ENCODE results near the gene SLC22A17. TPM values are rescaled to one million over a fixed set of nuclear protein-coding genes. Genes with fewer than 3 reads are reported as not detected.
A peak's percentile ranks its signal among the peaks of the same experiment; 100 is the strongest.

SLC22A17 gene
- total and polyA plus RNA-seq, 2 of the 8 experiments (the other 6 are each of a cell fraction or from before 2014, with no cell fraction given) = 43.0 to 49.0 TPM

DNA sequence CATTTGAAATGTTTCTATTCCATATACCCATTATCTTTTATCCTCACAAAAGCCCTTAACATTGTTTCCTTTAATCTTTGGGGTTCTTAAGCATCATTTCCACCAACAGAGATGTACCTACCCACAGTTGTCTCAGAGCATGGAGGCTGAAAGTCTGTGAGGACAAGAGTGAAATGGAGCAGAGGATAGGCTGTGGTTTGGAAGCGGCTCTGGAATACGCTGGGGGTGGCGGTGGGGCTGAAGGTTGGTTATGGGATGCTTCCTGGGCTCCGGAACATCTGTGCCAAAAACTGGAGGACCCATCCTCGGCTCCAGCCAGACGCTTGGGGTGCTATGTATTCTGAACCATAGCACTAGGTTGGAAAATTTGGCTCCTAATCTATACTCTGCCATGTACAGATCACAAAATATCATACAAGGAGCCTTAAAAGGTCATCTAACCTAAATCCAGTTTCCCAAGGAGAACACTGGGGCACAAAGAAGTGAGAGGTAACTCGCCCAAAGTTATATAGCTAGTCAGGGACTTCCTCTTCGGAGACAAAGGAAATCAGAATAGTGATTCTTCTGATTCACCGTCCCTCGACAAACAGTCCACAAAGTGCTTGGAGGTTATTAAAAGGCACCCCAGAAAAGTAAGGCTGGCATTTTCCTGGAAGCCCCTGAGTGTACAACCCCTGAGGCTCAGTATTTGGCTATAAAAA, 52.6 kb downstream of the SLC22A17 start:
- Histone ChIP-seq H4K8ac (ENCODE audit: extremely low read depth, insufficient read depth, low read length) (no peak overlapping the region), H3K4me2 (ENCODE audit: insufficient read depth in 1 of 2, low read depth in 2 of 2, low read length in 2 of 2) (peak overlapping the region; percentile 82 to 96; a peak in 3 of 4 replicates), H3K4ac (replicated peaks; ENCODE audit: insufficient read length, low read depth, low read length) (no peak overlapping the region), H3K23ac (ENCODE audit: insufficient read length) (no peak overlapping the region), H2BK12ac (ENCODE audit: low read depth, low read length) (no peak overlapping the region), H3K18ac (ENCODE audit: extremely low read depth, low read length) (no peak overlapping the region), H2BK120ac (replicated peaks; ENCODE audit: low read depth, low read length) (no peak overlapping the region), H3K27me3 (replicated peaks in 1 of 4; ENCODE audit: control insufficient read depth in 3 of 4, extremely low read depth in 1 of 4, insufficient read depth in 3 of 4, low read length in 3 of 4) (peaks cover 17 to 56% (median 47%) of the 10 kb centered on the region in 4 experiments), H3K23me2 (ENCODE audit: low read depth, low read length) (peaks cover 15% of the 10 kb centered on the region), H3K4me1 (replicated peaks in 1 of 4; ENCODE audit: control insufficient read depth in 3 of 4, insufficient read depth in 4 of 4, low read length in 3 of 4) (peaks cover 0 to 7% (median 1%) of the 10 kb centered on the region in 4 experiments; a peak in 3 of 7 replicates), H3K9ac (replicated peaks in 1 of 4; ENCODE audit: extremely low read depth in 1 of 4, low read depth in 3 of 4, low read length in 3 of 4) (no peak overlapping the region; a peak in 2 of 7 replicates), H2BK20ac (ENCODE audit: low read length) (no peak overlapping the region), H3K4me3 (ENCODE audit: extremely low read depth in 1 of 4, insufficient read depth in 2 of 4, low read depth in 3 of 4, low read length in 4 of 4) (peak overlapping the region in 3 of 4 experiments; percentile 71 to 93 (median 75); a peak in 6 of 8 replicates), H4K5ac (ENCODE audit: insufficient read length, low read depth, low read length) (no peak overlapping the region), H4K20me1 (replicated peaks in 1 of 2; ENCODE audit: control insufficient read depth in 1 of 2, insufficient read depth in 2 of 2, low read length in 2 of 2) (peaks cover 3 to 5% of the 10 kb centered on the region in 2 experiments), H2AK5ac (ENCODE audit: low read depth, low read length) (no peak overlapping the region), H3K14ac (ENCODE audit: insufficient read length) (no peak overlapping the region), H3K79me1 (ENCODE audit: low read depth, low read length) (no peaks in the 10 kb centered on the region), H2BK5ac (ENCODE audit: low read depth, low read length) (no peak overlapping the region), H3K9me3 (ENCODE audit: insufficient read depth in 2 of 2, low read depth in 1 of 2, low read length in 1 of 2) (no peaks in the 10 kb centered on the region), H3K79me2 (ENCODE audit: control insufficient read depth in 1 of 2, insufficient read depth in 2 of 2, low read length in 2 of 2) (no peaks in the 10 kb centered on the region), H2BK15ac (ENCODE audit: low read length) (no peak overlapping the region), H4K91ac (replicated peaks; ENCODE audit: insufficient read length, low read length) (no peak overlapping the region), H2AFZ (ENCODE audit: low read length) (no peak overlapping the region), H3K56ac (replicated peaks; ENCODE audit: insufficient read length, low read depth, low read length) (no peak overlapping the region), H3K36me3 (ENCODE audit: control insufficient read depth in 2 of 4, insufficient read depth in 4 of 4, low read length in 3 of 4) (no peaks in the 10 kb centered on the region), H3K27ac (ENCODE audit: low read depth, low read length) (no peak overlapping the region)
- DNase-seq (ENCODE audit: low read depth in 1 of 2, low spot score in 2 of 2) (no peak), FAIRE-seq (no peak)
- ChIA-PET CTCF (ENCODE audit: partially characterized antibody) (interaction anchor here (0.7 to 1.7 kb wide), 15 partner anchors 14 to 416 kb away, joined by 3 to 9 read pairs (median 4); partner anchors contain the start of gene SLC22A17), POLR2A (ENCODE audit: partially characterized antibody) (interaction anchor here (0.7 to 4.7 kb wide), 2 partner anchors 15 to 21 kb away, joined by 3 to 35 read pairs; partner anchors contain the start of gene PABPN1)
- WGBS, 2 experiments (ENCODE audit: extremely low coverage in 1 of 2, insufficient coverage in 1 of 2, insufficient read length in 1 of 2, insufficient replicate concordance in 2 of 2, low coverage in 1 of 2, low lambda C conversion rate in 2 of 2, missing lambda C conversion rate in 1 of 2) = 84% methylated on average over 10 of the region's 10 CpGs; no CpG with 5 or more reads in 1 of the 2 experiments
- TF ChIP-seq EZH2 (IDR thresholded peaks at IDR 0.05; ENCODE audit: low read depth, low read length, severe bottlenecking) = no peak
- TF ChIP-seq, protein P1, sequence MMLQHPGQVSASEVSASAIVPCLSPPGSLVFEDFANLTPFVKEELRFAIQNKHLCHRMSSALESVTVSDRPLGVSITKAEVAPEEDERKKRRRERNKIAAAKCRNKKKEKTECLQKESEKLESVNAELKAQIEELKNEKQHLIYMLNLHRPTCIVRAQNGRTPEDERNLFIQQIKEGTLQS (IDR thresholded peaks at IDR 0.05; ENCODE audit: insufficient read depth, low read depth, low read length) = no peak
- no peak for TF ChIP-seq EP300 (IDR thresholded peaks at IDR 0.05; ENCODE audit: borderline replicate concordance in 1 of 2, low read depth in 2 of 2, low read length in 2 of 2)
- no peak for TF ChIP-seq KDM4A (IDR thresholded peaks at IDR 0.05; ENCODE audit: low read depth, low read length, severe bottlenecking)
- TF ChIP-seq SIRT6 (IDR thresholded peaks at IDR 0.05; ENCODE audit: low read length) = no peak
- no peak for TF ChIP-seq KDM1A (IDR thresholded peaks at IDR 0.05; ENCODE audit: borderline replicate concordance, low read length)
- no peak for TF ChIP-seq SIX5 (IDR thresholded peaks at IDR 0.05; ENCODE audit: low read depth, low read length)
- no peak for TF ChIP-seq POLR2A (IDR thresholded peaks at IDR 0.05; ENCODE audit: control extremely low read depth in 1 of 2, low read depth in 2 of 2, low read length in 2 of 2)
- no peak for TF ChIP-seq RFX5 (IDR thresholded peaks at IDR 0.05; ENCODE audit: borderline replicate concordance, low read depth, low read length)
- no peak for TF ChIP-seq SIN3A (conservative IDR thresholded peaks at IDR 0.05 in 1 of 2, IDR thresholded peaks at IDR 0.05 in 1 of 2; ENCODE audit: low read depth in 1 of 2, low read length in 2 of 2)
- TF ChIP-seq SP1 (IDR thresholded peaks at IDR 0.05; ENCODE audit: low read depth, low read length) = no peak

Measured in H1 (cell line).